Stomach smooth muscle (tissue), 2 donors: ENCODE results near the gene SLC39A11.
"Not testable (repeated sequence)": the region's sequence is repeated elsewhere in the genome, so short reads cannot be mapped to it uniquely, and the experiment has no call there.

Experiments used
- H3K27ac ChIP-seq: one replicate; pipeline ENCODE4 v1.7.0; 2013; ENCODE audit warnings: mild to moderate bottlenecking, low read length, inconsistent platforms
- H3K27me3 ChIP-seq, 2 donors: one replicate each; pipeline ENCODE4 v1.7.0; 2013; ENCODE audit warnings: low read length in 2 of 2; ENCODE audit not compliant: insufficient read depth in 2 of 2, control insufficient read depth in 1 of 2
- H3K36me3 ChIP-seq, 2 donors: one replicate each; pipeline ENCODE4 v1.7.0; 2013; ENCODE audit warnings: low read length in 2 of 2; ENCODE audit not compliant: control insufficient read depth in 2 of 2, insufficient read depth in 2 of 2
- H3K4me1 ChIP-seq: one replicate; pipeline ENCODE4 v1.7.0; 2013; ENCODE audit warnings: low read length; ENCODE audit not compliant: control insufficient read depth, insufficient read depth
- H3K4me3 ChIP-seq, 2 donors: one replicate each; pipeline ENCODE4 v1.7.0; 2013; ENCODE audit warnings: low read length in 2 of 2
- H3K9ac ChIP-seq, 2 donors: one replicate each; pipeline ENCODE4 v1.7.0; 2013; ENCODE audit warnings: low read length in 2 of 2, mild to moderate bottlenecking in 1 of 2
- H3K9me3 ChIP-seq, 2 donors: one replicate each; pipeline ENCODE4 v1.7.0; 2013; ENCODE audit warnings: low read length in 2 of 2; ENCODE audit not compliant: control insufficient read depth in 2 of 2
- donor health status: healthy.
- donor health status: Pancreatic carcinoma.

Gene SLC39A11

GRCh38 chr17:72916991-72917390 is 175.5 kb downstream of the SLC39A11 start:
- Histone ChIP-seq H3K27me3 (no peaks in the 10 kb centered on the region), H3K4me3 (no peak overlapping the region), H3K9me3 (no peaks in the 10 kb centered on the region), H3K4me1 (no peaks in the 10 kb centered on the region), H3K36me3 (no peaks in the 10 kb centered on the region), H3K9ac (no peak overlapping the region), H3K27ac (no peak overlapping the region)

DNA sequence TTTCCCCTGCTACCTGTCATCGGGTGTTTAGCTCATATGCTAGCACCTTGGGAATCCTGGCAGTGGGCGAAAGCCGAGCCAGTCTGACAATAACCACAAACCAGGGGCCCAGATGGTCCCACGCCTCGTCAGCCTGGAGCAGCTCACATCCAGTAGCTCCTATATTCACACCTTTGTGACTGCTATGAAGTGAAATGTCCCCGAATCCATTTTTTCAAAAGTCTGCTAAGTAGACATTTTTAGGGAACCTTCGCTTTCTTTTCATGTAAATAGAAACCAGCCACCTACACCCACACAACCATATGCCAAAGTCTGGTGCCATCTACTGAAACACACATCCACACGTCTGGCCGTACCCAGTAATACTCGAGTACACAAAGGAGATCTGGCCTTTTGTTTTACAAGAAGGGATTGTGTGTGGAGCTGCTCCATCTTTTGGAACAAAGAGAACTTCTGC is 176.8 kb downstream of the SLC39A11 start:
- Histone ChIP-seq H3K9me3 (no peaks in the 10 kb centered on the region), H3K4me3 (no peak overlapping the region), H3K36me3 (no peaks in the 10 kb centered on the region), H3K27me3 (no peaks in the 10 kb centered on the region), H3K9ac (no peak overlapping the region), H3K4me1 (no peaks in the 10 kb centered on the region), H3K27ac (no peak overlapping the region)

- no peak overlapping the region for H3K4me3 ChIP-seq
- H3K4me1 ChIP-seq: no peaks in the 10 kb centered on the region
- no peak overlapping the region for H3K9ac ChIP-seq
- peaks cover 0 to 3% of the 10 kb centered on the region in 2 donors for H3K36me3 ChIP-seq
- no peak overlapping the region for H3K27ac ChIP-seq
- no peaks in the 10 kb centered on the region for H3K27me3 ChIP-seq
- H3K9me3 ChIP-seq: no peaks in the 10 kb centered on the region
Observed at GRCh38 chr17:72913142-72913682, 179.3 kb downstream of the SLC39A11 start.

DNA sequence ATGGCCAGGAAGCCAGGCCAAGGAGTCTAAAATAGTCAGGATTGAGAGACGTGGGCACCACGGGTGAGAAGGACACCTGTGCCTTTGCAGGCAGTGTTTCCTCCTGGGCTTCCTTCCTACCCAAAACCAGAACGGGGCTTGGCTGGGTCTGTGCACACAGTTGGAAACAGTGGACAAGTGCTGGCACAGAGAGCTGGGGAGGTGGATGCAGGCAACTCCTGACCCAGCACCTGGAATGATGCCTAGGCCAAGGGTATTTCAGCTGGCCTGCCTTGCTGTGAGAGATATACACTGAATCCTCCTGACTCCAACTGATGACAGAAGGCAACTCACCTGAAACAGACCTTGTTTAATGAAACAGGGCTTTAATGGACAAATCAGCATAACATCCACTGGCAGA is 186.2 kb downstream of the SLC39A11 start:
- H3K27ac ChIP-seq: no peak overlapping the region
- no peaks in the 10 kb centered on the region for H3K27me3 ChIP-seq
- H3K9ac ChIP-seq: no peak overlapping the region
- H3K4me3 ChIP-seq: no peak overlapping the region
- H3K36me3 ChIP-seq: peaks cover 0 to 3% of the 10 kb centered on the region in 2 donors
- H3K4me1 ChIP-seq: no peaks in the 10 kb centered on the region
- no peaks in the 10 kb centered on the region for H3K9me3 ChIP-seq

GRCh38 chr17:72903522-72903921 is 189.0 kb downstream of the SLC39A11 start:
- H3K4me1 ChIP-seq: no peaks in the 10 kb centered on the region
- H3K4me3 ChIP-seq: no peak overlapping the region
- H3K9me3 ChIP-seq: no peaks in the 10 kb centered on the region
- H3K9ac ChIP-seq: no peak overlapping the region
- peaks cover 0 to under 1% of the 10 kb centered on the region in 2 donors for H3K36me3 ChIP-seq
- no peaks in the 10 kb centered on the region for H3K27me3 ChIP-seq
- no peak overlapping the region for H3K27ac ChIP-seq

- Histone ChIP-seq H3K4me3 (no peak overlapping the region), H3K27me3 (no peaks in the 10 kb centered on the region), H3K36me3 (peaks cover 0 to 3% of the 10 kb centered on the region in 2 donors), H3K4me1 (no peaks in the 10 kb centered on the region), H3K9ac (no peak overlapping the region), H3K27ac (no peak overlapping the region), H3K9me3 (no peaks in the 10 kb centered on the region)
Observed at GRCh38 chr17:72901657-72902056, 190.8 kb downstream of the SLC39A11 start.

DNA sequence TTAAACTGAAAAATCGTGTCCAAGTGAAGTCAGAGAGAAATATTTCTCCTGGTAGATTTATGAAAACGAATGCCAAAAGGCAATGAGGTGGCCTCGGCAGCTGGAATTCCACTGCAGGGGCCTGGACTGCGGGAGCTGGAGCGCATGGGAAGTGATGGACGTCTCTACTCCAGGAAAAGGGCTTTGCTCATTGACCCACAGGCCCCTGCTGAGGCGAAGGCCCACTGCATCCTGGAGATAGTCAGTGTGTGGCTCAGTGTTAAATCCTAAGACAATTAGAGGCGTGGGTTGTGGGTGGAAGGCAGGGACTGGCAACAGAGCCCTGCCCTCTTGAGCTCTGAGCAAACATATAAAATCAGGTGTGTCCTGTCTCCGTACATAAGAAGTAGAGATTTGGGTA is 191.4 kb downstream of the SLC39A11 start:
- Histone ChIP-seq H3K27ac (no peak overlapping the region), H3K9me3 (no peaks in the 10 kb centered on the region), H3K4me1 (no peaks in the 10 kb centered on the region), H3K4me3 (no peak overlapping the region), H3K27me3 (no peaks in the 10 kb centered on the region), H3K9ac (no peak overlapping the region), H3K36me3 (peaks cover 0 to 3% of the 10 kb centered on the region in 2 donors)

DNA sequence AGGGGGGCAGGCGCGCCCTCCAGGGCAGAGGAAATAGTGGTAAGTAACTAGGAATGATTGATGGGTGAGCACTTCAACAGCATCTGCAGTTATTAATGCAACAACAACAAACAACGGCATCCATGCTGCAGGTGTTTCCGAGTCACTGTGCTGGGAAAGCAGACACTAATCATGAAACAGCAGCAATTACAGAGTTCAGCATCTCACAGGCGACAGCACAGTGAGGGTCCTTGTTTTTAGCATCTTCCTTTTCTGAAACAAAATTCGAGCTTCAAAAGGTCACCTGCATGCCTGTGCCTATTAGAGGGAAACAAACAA is 191.9 kb downstream of the SLC39A11 start:
- no peak overlapping the region for H3K27ac ChIP-seq
- no peaks in the 10 kb centered on the region for H3K9me3 ChIP-seq
- no peak overlapping the region for H3K9ac ChIP-seq
- no peaks in the 10 kb centered on the region for H3K27me3 ChIP-seq
- no peak overlapping the region for H3K4me3 ChIP-seq
- no peaks in the 10 kb centered on the region for H3K4me1 ChIP-seq
- peaks cover 0 to 3% of the 10 kb centered on the region in 2 donors for H3K36me3 ChIP-seq

GRCh38 chr17:72898725-72899124 is 193.8 kb downstream of the SLC39A11 start:
- Histone ChIP-seq H3K4me3 (no peak overlapping the region), H3K27ac (no peak overlapping the region), H3K9ac (no peak overlapping the region), H3K4me1 (no peaks in the 10 kb centered on the region), H3K27me3 (no peaks in the 10 kb centered on the region), H3K9me3 (no peaks in the 10 kb centered on the region), H3K36me3 (peaks cover 0 to 3% of the 10 kb centered on the region in 2 donors)

GRCh38 chr17:72896288-72896687 is 196.2 kb downstream of the SLC39A11 start:
- not testable (repeated sequence) for H3K4me3 ChIP-seq, H3K36me3 ChIP-seq, H3K27ac ChIP-seq, H3K27me3 ChIP-seq, H3K9ac ChIP-seq, H3K4me1 ChIP-seq, H3K9me3 ChIP-seq

DNA sequence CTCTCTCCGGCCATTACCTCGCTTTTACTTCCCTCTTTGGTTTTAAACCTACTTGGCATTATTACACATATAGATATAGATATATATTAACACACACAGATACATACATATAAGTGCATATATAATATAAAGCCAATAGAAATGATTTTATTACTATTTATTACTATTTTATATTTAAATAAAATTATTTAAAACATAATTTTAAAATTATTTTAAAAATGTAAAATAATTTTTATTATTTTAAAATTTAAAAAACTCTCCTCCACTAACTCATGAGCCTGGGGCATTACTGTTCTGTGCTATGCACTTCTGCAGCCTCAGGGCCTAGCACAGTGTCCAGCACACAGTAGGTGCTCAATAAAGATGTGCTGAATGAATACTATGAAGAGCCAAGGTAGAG is 200.9 kb downstream of the SLC39A11 start:
- H3K27ac ChIP-seq: no peak overlapping the region
- H3K4me3 ChIP-seq: no peak overlapping the region
- no peaks in the 10 kb centered on the region for H3K27me3 ChIP-seq
- H3K4me1 ChIP-seq: no peaks in the 10 kb centered on the region
- no peak overlapping the region for H3K9ac ChIP-seq
- H3K36me3 ChIP-seq: no peaks in the 10 kb centered on the region
- H3K9me3 ChIP-seq: no peaks in the 10 kb centered on the region
